GM21367 (cell line): Measurements from ENCODE around the gene TNS1.

Experiments
- ATAC-seq: cut with Tn5 transposase; IDR thresholded peaks from one replicate; pipeline ENCODE4 v1.9.1; 2021; ENCODE audit not compliant: unreplicated experiment

TNS1 gene

DNA sequence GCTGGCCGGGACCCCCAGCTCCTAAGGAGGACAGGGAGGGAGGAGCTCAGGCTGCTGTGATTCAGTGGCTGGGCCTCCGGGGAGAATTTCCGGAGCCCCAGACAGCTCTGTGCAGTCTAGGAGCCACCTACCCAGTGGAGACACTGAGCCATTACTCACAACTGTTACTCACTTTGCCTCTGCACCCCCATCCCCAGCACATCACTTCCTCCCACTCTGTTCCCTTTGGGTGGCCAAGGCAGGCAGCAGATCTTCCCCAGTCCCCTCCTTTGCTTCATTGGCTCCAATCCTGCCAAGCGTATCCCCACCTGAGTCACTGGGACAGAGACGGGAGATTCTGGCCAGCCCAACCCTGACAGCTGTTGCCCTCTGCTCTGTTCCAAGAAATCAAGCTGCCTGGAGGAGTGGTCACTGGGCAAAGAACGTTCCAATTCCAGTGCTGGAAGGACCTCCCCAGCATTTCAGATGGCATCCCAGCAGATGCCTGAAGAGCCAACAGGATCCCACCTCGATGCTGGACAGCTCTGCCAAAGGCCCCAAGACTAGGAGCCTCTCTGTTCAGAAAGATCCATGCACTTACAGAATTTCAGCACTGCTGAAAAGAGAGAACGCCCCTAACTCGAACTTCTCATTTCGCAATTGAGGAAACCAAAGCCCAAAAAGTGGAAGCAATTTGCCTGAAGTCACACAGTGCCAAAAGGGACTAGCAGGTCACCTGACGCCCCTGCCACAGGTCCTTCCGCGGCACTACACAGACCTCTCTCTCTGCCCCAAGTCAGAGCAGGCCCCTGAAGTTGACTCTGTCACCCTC is 68.3 kb downstream of the TNS1 start:
- no peak for ATAC-seq

DNA sequence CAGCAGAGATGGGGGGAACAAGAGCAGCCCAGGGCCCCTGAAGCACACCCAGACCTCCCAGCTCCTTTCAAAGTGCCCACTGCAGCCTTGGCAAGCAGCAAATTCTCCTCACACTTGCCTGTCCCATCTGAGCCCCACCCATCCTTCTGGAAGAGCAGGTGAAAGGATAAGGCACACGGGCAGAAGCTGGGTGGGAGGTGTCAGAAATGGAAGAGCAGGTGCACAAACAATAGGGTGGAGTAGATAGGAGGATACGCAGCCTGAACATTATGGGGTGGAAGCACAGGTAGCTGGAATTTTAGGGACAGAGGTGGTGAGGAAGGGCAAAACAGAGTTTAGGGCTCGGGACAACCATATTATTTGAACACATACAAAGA is 69.2 kb downstream of the TNS1 start:
- no peak for ATAC-seq

DNA sequence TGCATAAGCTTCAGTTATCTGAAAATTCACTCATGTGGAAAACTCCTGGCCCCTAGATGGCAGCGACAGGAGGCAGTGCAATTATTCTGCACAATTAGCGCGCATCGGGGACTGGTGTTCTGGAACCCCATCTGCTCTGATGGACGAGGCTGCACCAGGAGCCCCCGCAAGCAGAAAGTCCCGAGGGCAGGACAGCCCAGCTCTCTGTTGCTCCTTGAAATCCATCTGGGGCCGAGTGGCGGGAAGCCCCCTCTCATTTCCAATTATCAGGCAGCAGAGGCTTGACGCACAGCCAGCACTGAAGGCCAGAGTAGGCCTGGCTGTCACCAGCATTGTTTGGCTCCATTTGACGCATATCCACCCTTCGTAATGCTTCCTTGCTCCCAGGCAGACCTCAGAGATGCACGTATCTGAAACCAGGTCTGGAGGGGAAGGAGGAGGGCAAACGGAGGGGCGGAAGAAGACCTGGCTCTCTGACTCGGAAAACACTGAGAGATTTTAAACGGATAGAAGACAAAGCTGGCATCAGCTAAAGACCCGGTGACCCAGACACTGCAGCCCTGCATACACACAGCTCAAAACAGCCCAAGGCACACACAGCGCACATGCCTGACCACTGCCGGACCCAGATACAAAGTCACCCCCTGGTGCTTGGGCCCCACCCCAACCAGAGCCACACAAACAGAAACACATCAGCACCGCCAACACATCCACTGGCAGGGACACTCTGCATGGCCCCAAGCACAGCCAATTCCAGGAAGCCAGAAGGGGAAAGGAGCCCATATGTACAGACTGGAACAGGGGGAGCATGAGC is 69.8 kb downstream of the TNS1 start:
- ATAC-seq = no peak

DNA sequence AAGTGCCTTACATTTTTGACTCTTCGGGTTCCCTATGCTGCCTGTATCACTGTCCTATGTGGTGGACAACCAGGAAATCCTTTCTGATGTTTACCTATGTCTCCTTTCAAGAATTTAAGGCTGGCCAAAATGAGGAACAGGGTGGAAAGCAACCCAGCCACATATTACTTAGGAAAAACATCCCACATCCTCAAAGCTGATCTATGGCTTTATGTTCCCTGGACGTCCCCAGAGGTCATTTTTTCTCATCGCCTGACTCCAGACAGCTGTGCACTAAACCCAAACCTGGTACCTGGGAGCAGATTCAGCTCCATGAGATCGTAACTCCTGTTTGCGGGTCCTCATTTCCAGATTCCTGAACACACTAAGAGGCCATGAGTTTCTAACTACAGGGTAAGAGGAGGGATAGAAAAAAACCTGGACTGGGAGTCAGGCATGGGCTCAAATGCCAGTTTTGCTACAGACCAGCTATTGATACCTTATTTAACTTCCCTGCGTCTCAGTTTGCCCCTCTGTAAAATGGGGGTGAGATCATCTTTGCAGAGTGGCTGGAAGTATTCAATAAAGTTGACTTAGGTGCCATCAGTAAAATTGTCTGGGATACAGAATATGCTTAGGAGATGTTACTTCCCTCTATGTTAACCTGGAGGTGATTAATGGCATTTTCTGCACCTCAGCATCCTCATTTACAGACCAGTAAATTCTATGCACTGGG is 70.8 kb downstream of the TNS1 start:
- ATAC-seq = no peak

DNA sequence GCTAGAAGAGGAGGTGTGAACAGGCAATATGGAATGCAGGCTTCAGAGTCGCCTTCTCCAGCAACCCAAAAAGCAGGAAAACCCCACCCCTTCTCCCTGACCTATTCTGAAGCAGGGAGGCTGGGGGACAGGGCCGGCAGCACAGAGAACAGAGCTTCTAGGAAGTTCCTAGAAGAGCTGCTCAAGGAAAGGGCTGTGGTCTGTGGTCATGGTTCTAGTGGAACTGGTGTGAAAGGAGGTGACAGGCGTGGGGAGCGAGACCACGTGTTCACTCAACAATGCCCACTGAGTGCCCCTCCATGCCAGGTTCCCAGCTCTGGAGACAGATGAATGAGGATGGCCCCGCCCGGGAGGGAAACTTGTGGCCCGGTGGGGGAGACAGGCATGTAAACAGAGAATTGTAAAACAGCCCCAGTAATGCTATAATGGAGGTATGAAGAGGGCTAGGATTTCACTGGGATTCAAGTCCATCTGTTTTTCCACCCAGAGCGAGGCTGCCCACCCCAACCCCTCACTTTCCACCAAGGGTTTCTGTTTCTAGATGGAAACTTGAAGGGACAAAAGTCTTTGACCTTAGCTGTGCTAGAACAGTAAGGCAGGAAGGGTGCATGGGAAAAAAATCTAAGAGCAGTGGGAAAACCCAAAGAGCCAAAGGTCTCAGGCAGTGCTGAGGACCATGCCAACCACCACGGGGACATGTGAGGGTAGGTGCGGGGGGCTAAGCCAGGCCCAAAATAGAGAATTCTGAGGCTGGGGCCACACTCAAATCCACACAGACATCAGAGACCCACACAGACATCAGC is 71.8 kb downstream of the TNS1 start:
- ATAC-seq = no peak

DNA sequence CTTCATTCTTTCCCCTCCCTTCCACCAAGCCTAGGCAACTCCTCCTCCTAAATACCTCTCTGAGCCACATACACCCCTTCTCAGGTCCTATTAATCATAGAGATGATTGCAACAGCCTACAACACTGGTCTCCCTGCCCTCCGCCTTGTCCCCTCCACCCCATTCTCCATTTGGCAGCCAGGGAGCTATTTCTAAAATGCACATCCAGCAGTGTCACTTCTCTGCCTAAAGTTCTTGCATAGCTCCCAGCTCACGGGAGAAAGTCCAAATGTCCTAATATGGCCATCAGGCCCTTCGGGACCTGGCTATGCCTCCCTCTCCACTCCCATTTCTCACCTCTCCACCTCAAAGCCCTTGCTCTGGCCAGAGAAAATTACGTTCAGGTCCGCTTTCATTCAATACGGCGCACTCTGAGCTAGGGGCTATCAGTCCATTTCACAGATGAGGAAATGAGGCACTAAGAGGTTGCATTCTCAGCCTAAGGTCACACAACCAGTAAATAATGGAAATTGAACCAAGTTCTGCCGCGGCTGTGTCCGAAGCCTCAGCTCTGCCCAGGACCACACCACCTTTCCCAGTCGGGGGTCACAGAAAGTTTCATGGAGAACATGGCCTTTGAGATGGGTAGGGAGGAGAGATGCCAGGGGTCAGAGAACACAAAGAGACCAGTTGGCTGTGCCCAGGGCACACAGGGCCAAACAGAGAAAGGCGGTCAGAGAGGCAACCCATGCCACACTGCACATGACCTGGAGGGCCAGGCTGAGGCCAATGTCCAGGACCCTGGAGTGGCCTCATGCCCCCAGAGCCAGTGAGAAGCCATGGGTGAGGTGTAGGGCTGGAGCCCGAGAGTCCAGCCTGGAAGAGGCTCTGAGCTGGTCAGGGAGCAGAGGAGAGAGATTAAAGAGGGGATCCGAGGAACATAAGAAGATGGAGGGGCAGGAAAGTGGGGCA is 72.8 kb downstream of the TNS1 start:
- ATAC-seq = no peak

DNA sequence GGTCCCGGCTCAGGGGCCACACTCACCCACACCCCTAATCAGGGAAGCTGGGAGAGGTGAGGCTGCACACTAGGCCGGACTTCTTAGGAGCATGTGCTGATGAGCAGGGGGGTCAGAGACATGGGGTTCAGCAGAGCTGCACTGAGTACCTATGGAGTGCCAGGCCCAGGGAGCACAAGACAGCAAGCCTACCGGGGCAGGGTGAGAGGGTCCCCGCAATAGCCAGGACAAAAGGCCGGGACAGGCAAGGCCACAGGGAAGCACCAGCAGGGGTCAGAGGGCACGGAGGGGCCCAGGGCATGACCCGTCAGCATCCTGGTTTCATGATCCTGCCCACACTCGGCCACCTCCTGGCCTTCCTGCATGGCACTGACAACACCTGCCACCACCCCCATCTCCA is 73.5 kb downstream of the TNS1 start:
- no peak for ATAC-seq

DNA sequence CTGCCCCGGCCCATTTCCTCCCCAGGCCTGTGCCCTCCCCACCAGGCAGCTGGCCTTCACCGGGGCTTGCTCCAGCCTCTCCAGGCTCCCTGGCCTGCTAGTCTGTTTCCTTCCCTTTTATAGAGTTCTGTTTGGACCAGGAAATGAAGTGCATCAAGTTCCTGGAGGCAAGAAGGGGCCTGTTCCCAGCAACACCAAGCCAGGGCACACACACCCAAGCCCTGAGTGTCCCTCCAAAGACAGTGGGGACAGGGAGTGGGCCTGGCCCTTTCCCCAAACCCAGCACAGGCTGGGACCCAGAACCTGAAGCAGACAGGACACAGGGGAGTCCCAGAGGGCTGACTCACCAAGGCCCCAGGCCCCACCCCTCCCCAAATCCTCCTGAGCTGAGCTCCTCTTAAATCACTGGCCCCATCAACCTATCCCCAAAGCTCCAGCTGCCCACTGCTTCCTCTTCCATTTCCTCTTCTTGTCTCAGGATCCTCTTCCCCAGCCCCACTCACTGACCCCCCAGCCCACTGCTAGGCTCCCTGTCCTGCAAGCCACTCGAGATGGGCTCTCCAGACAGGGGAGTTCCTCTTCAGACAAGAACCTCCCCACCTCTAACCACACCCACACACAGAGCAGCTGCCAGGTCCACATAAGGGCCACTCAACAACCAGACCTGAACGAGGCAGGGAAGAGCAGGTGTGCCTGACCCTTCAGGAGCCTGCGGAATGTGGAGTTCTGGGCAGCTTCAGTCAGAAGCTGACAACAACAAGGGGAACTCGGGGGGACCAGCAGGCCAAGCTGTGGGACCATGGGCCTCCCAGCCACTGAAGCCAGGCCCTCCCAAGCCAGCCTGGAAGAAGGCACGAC is 74.2 kb downstream of the TNS1 start:
- ATAC-seq = no peak

DNA sequence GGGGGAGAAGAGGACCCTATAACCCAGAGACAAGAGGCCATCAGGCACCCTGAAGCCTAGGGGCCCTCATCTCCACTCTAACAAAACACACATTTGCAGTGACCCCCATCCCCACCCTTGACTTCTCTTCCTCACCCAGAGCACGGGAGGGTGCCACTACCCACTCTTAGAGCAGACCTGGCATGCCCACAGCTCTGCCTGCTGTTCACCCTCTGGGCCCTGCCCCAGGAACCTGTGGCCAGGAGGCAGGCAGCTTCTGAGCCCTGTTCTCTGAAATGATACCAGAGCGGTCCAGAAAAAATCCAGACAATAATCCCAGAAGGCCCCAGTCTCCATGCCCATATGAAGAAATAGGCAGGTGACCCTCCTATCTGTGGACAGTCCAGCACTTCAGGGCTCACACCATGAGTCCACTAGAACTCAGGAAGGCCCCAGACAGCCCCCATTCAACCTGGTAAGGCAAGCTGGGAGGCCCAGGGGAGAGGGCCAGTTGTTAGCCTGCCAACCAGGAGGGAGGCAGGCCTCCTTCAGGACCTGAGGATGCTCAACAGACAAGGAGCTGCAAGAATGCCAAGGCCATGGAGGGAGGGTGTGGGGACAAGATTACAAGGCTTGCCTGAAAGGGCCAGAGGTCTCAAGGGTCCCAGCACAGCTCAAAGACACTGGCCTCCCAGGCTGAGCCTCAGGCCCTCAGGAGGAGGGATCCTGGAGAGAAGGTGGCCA is 75.0 kb downstream of the TNS1 start:
- no peak for ATAC-seq

DNA sequence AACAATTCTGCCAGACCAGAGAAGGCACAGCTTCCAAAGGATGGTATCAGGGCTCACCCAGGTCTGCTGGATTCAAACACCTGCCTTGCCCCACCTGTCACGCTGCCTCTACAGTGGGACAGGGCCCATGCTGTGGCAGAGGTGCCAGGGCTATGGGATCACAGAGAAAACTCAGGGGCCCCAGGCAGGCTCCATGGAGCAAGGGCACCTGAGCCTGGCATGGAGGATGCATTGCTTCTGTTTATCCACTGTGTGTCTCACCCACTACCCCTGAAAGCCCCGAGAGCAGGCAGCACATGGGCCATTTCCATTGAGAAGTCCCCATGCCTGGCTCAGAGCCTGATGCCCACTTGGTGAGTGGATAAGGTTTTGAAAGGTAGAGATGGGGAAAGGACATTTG is 76.0 kb downstream of the TNS1 start:
- no peak for ATAC-seq

DNA sequence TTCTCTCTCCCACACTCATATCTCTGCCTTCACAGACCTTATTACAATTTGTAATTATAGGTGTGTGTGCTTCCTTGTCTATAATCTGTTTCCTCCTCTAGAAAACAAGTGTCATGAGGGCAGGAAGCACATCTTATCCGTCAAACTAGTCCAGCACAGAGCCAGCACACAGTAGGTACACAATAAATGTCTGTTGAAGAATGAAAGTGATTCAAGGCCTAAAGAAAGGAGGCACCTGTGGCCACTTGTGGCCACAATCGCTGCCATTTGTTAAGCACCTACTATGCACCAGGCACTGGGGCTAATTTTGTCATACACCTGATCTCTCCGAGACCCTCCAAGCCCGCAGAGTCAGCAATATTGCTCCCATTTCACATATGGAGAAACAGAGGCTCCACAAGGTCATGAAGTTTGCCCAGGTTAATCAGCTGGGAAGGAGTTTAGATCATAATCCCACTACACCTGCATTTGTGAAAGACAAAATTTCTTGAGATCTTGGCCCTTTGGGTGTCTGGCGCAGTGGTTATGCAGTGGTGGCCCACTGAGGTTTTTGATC is 78.4 kb downstream of the TNS1 start:
- ATAC-seq = no peak

DNA sequence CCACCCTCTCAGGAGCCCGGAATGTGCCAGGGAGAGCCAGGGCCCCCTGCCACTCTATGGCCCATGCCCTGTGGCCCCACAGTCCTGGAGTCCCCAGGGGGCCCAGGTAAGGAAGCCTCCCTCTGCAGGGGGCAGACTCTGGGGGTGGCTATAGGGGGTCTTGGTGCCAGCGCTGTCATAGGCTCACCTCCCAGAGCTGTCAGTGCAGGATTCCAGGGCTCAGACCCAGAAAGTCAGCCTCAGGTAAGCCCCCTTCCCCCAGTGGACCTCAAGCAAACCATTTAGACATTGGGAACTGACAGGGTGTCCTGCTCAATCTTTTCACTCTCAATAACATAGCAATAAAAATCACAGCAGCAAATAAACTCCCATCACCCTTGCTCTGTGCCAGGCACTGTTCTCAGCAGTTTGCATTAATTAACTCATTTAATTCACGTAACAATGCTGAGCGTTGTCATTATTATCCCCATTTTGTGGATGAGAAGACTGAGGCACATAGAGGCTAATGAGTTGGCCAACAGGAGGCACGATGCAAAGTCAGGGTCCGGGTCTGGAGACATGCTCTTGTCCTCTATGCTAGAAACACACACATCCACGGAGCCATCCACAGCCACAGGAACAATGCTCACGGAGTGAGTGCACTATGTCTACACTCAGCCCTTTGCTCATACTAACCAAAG is 79.6 kb downstream of the TNS1 start:
- ATAC-seq = no peak

DNA sequence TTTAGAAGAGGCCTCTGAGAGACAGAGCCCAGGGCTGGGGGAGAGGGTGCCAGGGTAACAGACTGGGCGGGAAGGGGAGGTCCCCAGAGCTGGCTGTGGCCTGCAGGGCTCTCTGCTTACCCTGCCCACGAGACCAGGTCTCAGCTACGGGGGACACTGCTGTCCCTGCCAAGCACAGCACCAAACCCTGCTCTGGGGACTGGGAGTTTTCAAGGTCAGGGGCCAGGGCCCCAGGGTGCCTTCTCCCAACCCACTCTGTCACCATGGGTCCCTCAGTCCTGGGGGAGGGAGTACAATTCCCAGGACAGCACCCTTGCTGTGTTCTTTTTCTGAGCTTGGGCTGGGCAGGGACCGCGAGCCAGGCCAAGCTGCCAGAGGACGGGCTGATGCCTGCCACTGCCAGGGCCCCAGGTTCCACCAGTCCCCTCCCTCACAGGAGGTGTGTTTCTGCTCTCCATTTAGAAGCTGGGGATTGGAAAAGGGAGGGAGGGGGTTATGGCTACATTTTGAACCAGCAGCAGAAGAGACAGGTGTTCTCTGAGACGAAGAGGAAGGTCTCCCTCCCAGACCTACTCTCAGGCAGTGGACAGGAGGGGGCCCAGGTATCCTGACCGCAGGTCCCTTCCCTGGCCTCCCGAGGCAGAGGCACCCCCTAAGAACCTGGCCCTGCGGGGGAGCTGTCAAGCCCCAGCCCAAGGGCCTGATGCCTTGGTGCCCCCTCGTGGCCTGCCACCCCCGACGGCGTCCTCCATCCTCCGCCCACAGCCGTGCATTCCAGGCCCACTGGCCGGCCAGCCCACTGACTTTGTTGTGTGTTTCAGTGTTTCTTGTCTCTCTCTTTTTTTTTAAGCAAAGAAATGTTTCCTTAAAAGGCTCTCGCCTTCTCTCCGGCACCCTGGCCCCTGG is 80.4 kb downstream of the TNS1 start:
- no peak for ATAC-seq

DNA sequence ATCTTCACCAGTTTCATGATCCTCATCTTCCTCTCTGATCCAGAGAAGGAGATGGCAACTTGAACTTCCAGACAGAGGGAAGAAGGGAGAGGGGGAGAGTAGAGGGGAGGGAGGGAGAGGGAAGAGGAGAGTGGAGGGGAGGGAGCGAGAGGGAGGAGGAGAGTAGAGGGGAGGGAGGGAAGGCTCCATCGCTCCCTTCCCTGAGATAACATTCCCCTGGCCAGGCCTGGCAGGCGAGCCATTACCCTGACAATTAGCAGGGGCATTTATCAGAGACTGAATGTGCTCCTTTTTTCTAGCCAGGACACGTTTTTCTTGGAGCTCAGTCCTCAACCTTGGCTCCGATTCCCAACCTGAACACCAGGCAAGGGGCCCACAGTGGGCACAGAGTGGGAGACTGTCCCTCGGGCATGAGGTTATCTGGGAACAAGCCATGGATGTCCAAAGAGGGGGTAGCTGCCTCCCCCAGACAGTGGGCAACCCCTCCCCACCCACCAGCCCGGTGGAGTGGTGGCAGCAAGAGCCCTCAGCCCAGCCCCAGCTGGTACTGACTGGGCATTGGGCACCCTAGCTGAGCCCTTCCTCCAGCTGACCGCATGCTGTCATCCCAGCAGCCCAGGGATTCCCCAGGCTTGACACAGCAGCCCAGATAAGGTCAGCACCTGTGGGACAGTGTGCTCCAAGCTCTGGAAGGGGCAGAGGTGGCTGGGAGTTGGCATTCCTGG is 81.8 kb downstream of the TNS1 start:
- no peak for ATAC-seq

DNA sequence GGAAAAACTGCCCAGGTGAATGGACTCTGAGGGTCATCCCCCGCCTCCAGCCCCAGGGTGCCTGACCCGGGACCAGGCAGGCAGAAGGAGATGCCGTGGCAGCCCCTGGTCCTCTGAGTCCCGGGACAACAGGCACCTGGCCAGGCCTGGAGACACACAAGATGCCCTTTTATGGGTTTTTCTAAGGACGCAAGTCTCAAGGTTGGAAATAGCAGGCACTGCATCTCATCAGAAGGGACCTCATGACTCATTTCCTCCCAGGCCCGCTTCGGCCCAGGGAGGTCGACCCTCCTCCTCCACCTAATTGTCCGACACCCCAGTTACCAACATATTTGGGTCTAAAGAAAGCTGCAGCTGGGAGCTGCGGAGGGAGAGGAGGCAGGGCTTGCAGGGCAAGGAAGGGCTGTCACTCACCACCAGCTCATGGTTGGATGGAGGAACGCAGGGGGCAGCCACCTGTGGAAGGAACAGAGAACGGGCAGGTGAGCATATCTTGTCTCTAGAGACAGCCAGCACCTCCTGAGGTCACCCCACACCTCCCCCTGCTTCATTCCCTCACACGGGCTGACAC is 82.9 kb downstream of the TNS1 start:
- no peak for ATAC-seq
